ENCODE results near the gene CALHM1.

Gene CALHM1

DNA sequence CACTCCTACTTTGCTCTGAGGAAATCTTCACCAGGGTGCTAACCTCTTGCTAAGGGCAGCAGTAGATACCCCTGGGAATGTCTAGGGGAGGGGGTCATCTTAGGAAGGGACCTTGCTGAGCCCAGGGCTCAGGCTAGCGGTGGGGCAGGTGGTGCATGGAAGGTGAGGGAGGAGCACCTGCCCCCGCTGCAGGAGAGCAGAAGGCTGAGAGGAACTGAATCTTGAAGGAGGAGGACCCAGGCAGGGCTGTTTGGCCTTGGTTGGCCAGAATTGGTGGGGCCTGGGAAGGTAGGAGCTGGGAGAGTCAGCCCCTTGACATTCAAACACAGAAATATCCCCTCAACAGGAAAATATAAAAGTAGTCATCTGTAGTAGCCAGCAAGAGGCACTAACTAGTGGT, 13.3 kb upstream of the CALHM1 start:
- peak overlapping the region; percentile 28 for H3K4me3 Mint-ChIP-seq
- peaks cover 34% of the 10 kb centered on the region for H3K4me1 Mint-ChIP-seq (ENCODE audit: low read depth)
- H3K27ac Mint-ChIP-seq, result peak overlapping the region; percentile 69
- H3K9me3 Mint-ChIP-seq, result no peaks in the 10 kb centered on the region
- H3K36me3 Mint-ChIP-seq (ENCODE audit: low read depth), result no peaks in the 10 kb centered on the region
- no peaks in the 10 kb centered on the region for H3K27me3 Mint-ChIP-seq

DNA sequence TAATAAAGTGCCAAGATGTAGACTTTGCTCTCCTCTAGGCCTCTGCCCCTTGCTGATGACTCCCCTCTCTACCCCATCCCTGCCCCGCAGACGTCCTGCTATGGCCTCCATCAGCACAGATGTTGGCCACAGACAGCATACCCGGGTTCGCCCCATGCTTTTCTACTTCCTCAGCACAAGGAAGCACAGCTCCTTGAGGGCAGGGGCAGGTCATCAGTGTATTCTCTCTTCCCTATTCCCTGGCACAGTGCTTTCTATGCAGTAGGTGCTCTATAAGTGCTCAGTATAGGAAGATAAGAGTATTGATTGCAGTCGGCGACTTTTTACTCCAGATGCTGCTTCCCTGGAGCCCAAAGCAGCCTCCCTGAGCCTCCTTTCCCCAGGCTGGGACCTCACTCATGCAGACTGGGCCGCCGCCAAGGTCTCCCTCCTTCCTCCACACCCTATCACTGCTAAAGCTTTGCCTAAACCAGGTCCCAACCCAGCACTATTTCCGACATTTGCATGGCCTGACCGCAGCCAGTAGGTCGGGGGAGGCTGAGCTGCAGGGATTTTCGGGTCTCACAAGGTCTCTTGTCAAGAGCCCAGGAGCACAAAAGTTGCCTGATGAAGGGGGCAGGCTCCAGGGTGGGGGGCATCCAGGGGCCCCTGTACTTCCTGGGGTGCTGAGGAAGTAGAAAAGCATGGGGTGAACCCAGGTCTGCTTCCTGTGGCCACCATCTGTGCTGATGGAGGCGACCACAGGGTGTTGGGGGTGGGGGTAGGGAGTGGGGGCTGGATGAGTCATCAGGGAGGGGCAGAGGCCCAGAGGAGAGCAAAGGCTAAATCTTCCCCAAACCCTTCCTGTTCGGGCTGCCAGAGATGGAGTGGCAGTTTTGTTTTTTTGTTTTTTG, 12.3 kb upstream of the CALHM1 start:
- peak overlapping the region; percentile 69 for H3K27ac Mint-ChIP-seq
- no peaks in the 10 kb centered on the region for H3K9me3 Mint-ChIP-seq
- peak overlapping the region; percentile 28 for H3K4me3 Mint-ChIP-seq
- H3K36me3 Mint-ChIP-seq (ENCODE audit: low read depth), result no peaks in the 10 kb centered on the region
- no peaks in the 10 kb centered on the region for H3K27me3 Mint-ChIP-seq
- H3K4me1 Mint-ChIP-seq (ENCODE audit: low read depth), result peaks cover 34% of the 10 kb centered on the region

DNA sequence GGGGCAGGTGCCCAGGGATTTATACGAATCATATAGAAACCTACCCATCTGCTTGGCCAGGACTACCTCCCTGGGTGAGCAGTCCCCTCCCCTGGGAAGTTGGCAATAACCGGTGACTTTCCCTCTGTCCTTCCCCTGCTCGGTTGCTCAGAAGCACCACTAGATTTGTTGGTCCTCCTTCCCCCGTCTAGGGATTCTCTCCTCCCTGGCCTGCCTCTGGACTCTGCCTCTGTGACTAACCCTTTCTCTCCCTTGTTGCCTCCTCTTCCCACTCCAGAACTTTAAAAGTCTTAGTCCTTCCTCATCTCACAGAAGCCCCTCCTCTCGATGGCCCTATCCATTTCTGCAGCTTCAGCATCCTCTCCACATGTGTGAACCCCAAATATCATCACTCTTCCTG, 10.5 kb upstream of the CALHM1 start:
- no peaks in the 10 kb centered on the region for H3K27me3 Mint-ChIP-seq
- no peak overlapping the region for H3K4me3 Mint-ChIP-seq
- no peaks in the 10 kb centered on the region for H3K9me3 Mint-ChIP-seq
- no peaks in the 10 kb centered on the region for H3K36me3 Mint-ChIP-seq (ENCODE audit: low read depth)
- peak overlapping the region; percentile 72 for H3K27ac Mint-ChIP-seq
- peaks cover 34% of the 10 kb centered on the region for H3K4me1 Mint-ChIP-seq (ENCODE audit: low read depth)

DNA sequence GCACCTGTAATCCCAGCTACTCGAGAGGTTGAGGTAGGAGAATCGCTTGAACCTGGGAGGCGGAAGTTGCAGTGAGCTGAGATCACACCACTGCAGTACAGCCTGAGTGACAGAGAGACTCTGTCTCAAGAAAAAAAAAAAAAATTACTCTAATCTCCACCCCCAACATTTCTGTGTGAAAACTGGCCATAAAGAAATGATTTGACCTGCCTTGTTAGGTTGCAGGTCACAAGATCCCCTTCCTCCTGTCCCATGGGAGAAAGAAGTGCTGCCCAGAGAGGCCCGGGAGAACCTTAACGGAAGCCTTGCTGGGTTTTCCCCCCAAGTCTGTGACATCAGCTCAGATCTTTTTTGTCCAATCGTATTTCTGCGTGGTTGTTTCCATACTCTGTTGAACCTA, 8.7 kb upstream of the CALHM1 start:
- Mint-ChIP-seq H3K9me3 (no peaks in the 10 kb centered on the region), H3K4me1 (ENCODE audit: low read depth) (peaks cover 29% of the 10 kb centered on the region), H3K27ac (no peak overlapping the region), H3K36me3 (ENCODE audit: low read depth) (no peaks in the 10 kb centered on the region), H3K27me3 (no peaks in the 10 kb centered on the region), H3K4me3 (no peak overlapping the region)

DNA sequence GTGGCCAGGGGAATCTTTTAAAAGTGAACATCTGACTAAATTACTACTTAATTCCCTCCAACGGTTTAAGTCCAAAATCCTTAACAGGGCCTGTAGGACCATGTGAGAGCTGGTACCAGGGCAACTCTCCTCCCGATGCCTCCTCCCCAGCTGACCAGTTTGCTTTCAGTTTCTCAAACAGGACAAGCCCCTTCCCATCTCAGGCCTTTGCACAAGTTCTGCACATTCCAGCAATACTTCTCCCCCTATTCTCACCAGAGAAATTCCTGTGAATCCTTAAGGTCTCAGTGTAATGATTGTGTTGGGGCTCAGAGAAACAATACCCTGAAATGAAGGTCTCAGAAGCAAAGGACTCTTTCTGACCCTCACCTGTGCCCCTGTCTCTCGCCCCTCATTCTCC, 8.0 kb upstream of the CALHM1 start:
- H3K27me3 Mint-ChIP-seq, result no peaks in the 10 kb centered on the region
- no peaks in the 10 kb centered on the region for H3K9me3 Mint-ChIP-seq
- no peak overlapping the region for H3K4me3 Mint-ChIP-seq
- H3K27ac Mint-ChIP-seq, result no peak overlapping the region
- H3K36me3 Mint-ChIP-seq (ENCODE audit: low read depth), result no peaks in the 10 kb centered on the region
- H3K4me1 Mint-ChIP-seq (ENCODE audit: low read depth), result peaks cover 22% of the 10 kb centered on the region

DNA sequence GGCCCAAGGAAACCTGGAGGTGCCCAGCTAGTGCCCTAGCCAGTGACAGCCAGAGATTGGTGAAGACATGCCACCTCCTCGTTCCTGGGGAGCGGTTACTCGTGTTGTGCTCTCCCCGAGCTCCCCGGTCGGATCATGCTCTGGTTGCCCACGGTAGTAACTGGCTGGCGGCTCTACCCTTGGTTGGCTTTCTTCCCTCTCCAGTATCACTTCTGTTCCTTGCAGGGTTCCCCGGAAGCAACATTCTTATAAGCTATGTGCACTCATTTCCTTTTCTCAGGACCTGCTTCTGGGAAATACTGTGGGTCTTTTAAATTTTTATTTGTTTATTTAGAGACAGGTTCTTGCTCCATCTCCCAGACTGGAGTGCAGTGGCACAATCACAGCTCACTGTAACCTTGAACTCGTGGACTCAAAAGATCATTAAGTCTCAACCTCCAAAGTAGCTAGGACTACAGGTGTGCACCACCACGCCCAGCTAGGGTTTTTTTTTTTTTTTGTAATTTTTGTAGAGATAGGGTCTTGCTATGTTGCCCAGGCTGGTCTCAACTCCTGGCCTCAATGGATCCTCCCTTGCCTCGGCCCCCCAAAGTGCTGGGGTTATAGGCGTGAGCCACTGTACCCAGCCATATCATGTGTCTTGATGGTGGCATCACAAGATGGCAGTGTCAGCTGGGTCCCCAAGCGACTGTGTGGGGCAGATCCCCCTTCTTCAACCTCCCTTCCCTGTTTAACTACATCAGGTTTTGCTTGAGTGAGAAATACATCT, 6.9 kb upstream of the CALHM1 start:
- no peak overlapping the region for H3K27ac Mint-ChIP-seq
- no peaks in the 10 kb centered on the region for H3K36me3 Mint-ChIP-seq (ENCODE audit: low read depth)

DNA sequence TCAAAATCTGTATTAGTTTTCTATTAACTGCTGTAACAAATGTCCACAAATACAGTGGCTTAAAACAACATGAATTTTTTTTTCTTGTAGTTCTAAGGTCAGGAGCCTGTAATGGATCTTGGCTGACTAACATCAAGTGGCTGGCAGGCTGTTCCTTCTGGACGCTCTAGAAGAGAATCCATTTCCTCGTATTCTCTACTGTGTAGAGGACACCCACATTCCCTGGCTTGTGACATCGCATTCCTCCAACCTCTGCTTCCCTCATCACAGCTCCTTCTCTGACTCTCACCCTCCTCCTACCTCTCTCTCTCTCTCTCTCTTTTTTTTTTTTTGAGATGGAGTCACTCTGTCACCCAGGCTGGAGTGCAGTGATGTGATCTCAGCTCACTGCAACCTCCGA, 4.8 kb upstream of the CALHM1 start:
- H3K4me1 Mint-ChIP-seq (ENCODE audit: low read depth), result peaks cover 5% of the 10 kb centered on the region
- no peak overlapping the region for H3K4me3 Mint-ChIP-seq
- H3K27ac Mint-ChIP-seq, result no peak overlapping the region
- no peaks in the 10 kb centered on the region for H3K27me3 Mint-ChIP-seq
- H3K9me3 Mint-ChIP-seq, result no peaks in the 10 kb centered on the region
- no peaks in the 10 kb centered on the region for H3K36me3 Mint-ChIP-seq (ENCODE audit: low read depth)

More for the DNA sequence above, 6.9 kb upstream of the CALHM1 start:
- H3K4me3 Mint-ChIP-seq, result no peak overlapping the region
- peaks cover 11% of the 10 kb centered on the region for H3K4me1 Mint-ChIP-seq (ENCODE audit: low read depth)
- no peaks in the 10 kb centered on the region for H3K9me3 Mint-ChIP-seq
- H3K27me3 Mint-ChIP-seq, result no peaks in the 10 kb centered on the region

DNA sequence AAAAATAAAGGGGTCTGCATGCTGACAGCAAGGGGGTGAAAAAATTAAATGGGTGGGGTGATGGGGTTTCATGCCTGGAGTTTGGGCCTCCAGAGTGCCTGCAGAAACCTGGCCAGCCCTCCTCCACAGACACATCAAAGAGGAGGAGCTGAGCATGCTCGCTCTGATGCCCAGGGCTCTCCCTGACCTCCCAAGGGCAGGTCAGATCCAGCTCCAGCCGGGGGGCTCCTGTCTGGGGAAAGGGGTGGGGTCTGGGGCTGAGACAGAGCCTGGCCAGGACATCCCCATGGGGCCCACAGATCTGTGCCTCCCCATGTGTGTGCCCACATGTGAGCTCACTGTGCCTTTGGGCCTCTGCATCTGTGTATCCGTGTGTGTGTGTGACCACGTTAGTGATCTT, 915 bp upstream of the CALHM1 start:
- Mint-ChIP-seq H3K4me3 (no peak overlapping the region), H3K36me3 (ENCODE audit: low read depth) (no peaks in the 10 kb centered on the region), H3K27ac (no peak overlapping the region), H3K9me3 (no peaks in the 10 kb centered on the region), H3K27me3 (no peaks in the 10 kb centered on the region), H3K4me1 (ENCODE audit: low read depth) (peaks cover 5% of the 10 kb centered on the region)

DNA sequence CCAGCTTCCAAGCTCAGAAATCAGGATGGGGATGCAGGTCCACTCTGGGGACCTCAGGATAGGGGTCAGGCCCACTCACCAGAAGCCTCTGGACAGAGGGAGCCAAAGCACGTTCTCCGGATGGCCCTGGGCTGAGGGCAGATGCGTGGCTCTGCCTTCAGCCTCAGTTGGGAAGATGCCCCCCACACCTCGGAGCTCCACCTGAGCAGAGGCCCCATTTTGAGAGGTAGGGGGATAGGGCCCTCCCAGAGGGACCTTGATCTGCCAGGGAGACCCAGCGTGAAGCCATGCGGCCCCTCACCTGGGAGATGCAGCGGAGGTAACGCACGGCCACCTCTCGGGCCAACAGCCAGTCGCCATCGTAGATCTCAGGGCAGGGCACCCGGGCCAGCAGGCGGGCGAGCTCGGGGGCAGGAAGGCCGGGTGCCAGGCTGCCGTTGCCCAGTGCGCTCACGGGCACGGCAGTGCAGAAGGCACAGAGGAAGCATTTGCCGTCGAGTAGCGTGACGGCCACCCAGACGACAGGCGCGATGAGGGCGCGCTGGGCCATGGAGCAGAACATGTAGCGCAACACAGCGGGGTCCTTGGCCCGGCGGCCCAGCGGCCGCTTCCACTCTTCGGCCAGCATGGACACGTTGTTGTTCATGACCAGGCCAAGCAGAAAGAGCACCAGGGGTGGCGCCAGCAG, 660 bp downstream of the CALHM1 start:
- H3K9me3 Mint-ChIP-seq, result no peaks in the 10 kb centered on the region
- peaks cover 5% of the 10 kb centered on the region for H3K4me1 Mint-ChIP-seq (ENCODE audit: low read depth)
- no peaks in the 10 kb centered on the region for H3K36me3 Mint-ChIP-seq (ENCODE audit: low read depth)
- H3K4me3 Mint-ChIP-seq, result no peak overlapping the region
- no peaks in the 10 kb centered on the region for H3K27me3 Mint-ChIP-seq
- H3K27ac Mint-ChIP-seq, result no peak overlapping the region

DNA sequence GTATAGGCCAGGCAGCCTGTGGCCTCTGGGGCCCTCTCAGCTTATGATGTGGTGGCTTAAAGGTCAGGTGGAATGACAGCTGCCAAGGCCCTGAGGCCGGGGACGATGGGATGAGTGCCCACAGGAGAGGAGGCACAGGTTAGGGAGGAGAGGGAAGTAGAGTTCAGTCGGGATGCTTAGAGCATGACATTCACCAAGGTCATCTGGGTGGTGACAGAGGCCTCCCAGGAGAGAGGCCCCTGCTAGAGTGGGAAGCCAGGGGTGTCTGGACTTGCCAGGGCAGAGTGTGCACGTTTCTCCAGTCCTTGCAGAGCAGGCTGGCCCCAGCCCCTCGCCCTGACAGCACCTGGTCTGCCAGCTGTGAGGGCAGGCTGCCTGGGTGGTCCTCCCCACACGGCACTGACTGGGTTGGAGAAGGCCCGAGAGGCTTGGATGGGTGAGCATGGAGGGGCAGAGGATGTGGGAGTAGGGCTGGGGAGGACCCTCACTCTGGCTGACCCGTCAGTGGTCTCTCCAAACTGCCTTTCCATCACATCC, 1.5 kb downstream of the CALHM1 start:
- Mint-ChIP-seq H3K4me3 (no peak overlapping the region), H3K4me1 (ENCODE audit: low read depth) (peaks cover 13% of the 10 kb centered on the region), H3K27ac (no peak overlapping the region), H3K9me3 (no peaks in the 10 kb centered on the region), H3K27me3 (no peaks in the 10 kb centered on the region), H3K36me3 (ENCODE audit: low read depth) (no peaks in the 10 kb centered on the region)

DNA sequence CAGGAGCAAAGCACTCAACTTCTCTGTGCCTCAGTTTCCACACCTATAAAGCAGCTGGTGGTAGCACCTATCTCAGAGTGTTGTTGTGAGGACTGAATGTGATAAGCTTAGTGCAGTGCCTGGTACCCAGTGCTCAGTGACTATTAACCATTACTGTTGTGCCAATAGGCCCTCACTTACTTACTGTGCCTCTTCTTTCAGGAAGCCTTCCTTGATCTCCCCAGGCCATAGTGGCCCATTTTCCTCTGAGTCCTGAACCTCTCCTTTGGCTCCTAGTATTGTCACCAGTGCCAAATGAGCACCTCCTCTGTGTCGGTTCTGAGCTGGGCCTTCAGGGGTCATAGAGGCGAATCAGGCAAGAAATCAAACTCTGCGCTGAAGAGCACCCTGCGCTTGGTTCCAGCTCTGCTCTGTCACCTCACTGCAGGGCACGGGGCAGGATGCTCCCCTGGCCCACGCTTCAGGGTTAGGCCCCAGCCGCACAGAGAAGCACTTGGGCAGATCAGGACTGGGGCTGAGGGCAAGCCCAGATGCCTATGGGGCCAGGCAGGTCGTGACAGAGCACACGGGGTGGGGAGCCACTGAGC, 2.5 kb downstream of the CALHM1 start:
- Mint-ChIP-seq H3K4me3 (no peak overlapping the region), H3K9me3 (no peaks in the 10 kb centered on the region), H3K27me3 (no peaks in the 10 kb centered on the region), H3K27ac (no peak overlapping the region), H3K36me3 (ENCODE audit: low read depth) (no peaks in the 10 kb centered on the region), H3K4me1 (ENCODE audit: low read depth) (peaks cover 18% of the 10 kb centered on the region)

DNA sequence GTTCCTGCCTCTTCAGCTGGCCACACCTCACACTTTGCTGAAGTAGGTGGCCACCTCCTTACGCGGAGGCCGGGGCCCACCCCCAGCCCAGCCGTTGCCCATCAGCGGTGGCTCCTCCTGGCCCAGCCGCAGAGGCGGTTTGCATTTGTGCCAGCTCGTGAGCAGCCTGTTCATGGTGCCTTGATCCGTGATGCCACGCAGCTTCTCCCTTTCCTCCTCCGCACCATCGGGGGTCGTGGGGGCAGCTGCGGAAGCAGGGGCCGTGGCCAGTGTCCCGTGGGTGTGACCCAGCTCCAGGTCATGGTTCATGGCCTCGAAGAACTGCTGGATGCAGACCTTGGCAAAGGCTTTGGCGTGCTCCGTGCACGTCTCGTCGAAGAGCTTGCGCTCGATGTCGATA, 3.5 kb downstream of the CALHM1 start:
- Mint-ChIP-seq H3K4me3 (no peak overlapping the region), H3K27me3 (no peaks in the 10 kb centered on the region), H3K4me1 (ENCODE audit: low read depth) (peaks cover 26% of the 10 kb centered on the region), H3K27ac (no peak overlapping the region), H3K36me3 (ENCODE audit: low read depth) (no peaks in the 10 kb centered on the region), H3K9me3 (no peaks in the 10 kb centered on the region)

DNA sequence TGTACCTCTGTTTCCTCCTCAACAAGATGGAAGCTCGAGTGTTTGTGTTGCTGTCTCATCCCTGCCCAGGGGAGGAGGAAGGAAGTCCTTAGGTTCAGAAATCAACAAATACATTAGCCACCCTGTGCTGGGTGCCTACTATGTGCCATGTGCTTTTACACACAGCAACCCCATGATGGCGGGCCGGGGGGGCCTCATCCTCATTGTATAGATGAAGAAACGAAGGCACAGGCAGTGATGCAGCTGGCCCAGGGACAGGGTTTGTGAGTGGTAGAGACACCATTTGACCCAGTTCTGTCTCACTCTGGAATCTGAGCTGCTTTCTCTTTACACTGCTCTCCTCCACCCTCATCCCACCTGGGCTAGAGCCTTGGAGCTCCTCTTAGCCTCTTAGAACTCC, 4.7 kb downstream of the CALHM1 start:
- Mint-ChIP-seq H3K4me1 (ENCODE audit: low read depth) (peaks cover 31% of the 10 kb centered on the region), H3K4me3 (no peak overlapping the region), H3K9me3 (no peaks in the 10 kb centered on the region), H3K27ac (no peak overlapping the region), H3K27me3 (no peaks in the 10 kb centered on the region), H3K36me3 (ENCODE audit: low read depth) (peaks cover 6% of the 10 kb centered on the region)

DNA sequence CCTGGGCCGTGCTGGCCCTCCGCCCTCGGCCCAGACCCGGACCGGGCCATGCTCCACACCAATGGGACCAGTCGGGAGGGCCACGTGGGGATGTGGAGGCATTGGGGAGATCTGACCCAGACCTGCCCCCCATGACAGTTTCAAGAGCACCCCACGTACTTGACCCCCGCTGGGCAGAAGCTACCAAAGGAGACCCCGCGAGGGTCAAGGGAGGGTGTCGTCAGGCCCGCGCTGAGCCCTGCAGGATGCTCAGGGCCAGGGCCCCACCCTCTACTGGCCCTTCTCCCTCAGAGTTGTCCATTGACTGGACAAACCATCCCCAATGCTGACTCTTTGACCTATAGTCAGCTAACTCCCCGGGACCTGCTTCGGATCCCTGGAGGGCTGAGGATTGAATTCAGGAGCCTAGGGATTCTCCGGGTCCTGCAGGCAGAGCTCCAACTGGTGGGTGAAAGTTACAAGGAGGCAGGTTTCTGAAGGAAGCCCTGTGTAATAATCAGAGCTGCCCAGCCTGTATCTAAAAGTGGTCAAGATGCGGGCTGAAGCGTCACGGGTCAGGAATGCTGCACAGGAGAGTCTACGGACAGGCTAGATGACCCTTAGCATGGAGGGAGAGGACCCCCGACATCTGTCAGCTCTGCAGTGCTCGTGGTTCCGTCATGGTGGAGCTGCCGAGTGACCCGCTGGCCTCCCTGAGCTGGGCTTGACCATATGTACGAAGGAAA, 6.0 kb downstream of the CALHM1 start:
- peaks cover 36% of the 10 kb centered on the region for H3K4me1 Mint-ChIP-seq (ENCODE audit: low read depth)
- peak overlapping the region; percentile 81 for H3K4me3 Mint-ChIP-seq
- H3K27ac Mint-ChIP-seq, result no peak overlapping the region
- no peaks in the 10 kb centered on the region for H3K9me3 Mint-ChIP-seq
- no peaks in the 10 kb centered on the region for H3K27me3 Mint-ChIP-seq
- peaks cover 17% of the 10 kb centered on the region for H3K36me3 Mint-ChIP-seq (ENCODE audit: low read depth)
